ENCODE results near the gene PRKAB1. TPM values are rescaled to one million over a fixed set of nuclear protein-coding genes. Genes with fewer than 3 reads are reported as not detected.

The PRKAB1 gene
- polyA plus RNA-seq, 2 of the 4 experiments (the other 2 are of a cell fraction) = 19.0 to 49.2 TPM

DNA sequence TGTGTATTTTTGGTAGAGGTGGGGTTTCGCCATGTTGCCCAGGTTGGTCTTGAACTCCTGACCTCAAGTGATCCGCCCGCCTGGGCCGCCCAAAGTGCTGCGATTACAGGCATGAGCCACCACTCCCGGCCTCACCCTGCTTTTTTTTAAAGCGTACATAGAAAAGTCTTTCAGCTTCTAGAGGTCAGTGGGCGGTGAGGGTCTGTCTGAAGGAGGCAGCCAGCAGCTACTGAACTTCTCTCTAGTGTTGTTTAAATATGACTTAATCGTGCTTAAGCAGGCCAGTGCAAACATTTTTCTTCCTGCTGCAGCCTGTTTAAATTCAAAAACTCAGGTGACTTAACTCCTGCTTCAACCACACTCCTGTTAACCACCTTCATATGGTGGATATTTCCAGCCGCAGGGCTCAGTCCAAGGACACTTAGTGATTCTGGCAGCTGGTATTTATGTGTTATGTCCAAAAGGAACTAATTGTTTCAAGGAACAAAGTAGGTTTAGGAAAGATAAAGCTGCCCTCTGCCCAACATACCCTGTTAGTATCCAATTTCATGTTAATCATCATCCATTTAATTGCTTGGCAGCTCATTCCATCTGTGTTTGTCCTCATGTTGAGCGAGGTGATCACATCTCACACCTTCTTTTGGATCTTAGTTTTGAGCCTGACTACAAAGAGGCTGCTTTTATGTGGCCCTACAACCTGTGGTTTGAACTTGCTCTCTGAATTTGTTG is 2.0 kb downstream of the PRKAB1 start:
- DNase-seq (ENCODE audit: low read depth in 1 of 2, low spot score in 1 of 2) (no peak), ATAC-seq (no peak), FAIRE-seq (no peak)
- H3K27ac ChIP-seq = no peak overlapping the region
- no peak for TF ChIP-seq HOXB5 (CRISPR knock-in tag; IDR thresholded peaks at IDR 0.05)
- TF ChIP-seq SMC3 (IDR thresholded peaks at IDR 0.05) = no peak
- TF ChIP-seq JUNB (IDR thresholded peaks at IDR 0.05) = no peak
- no peak for TF ChIP-seq BCL3 (IDR thresholded peaks at IDR 0.05)
- TF ChIP-seq KDM1A (IDR thresholded peaks at IDR 0.05; ENCODE audit: low read depth) = no peak
- TF ChIP-seq NR3C1 (IDR thresholded peaks at IDR 0.05) = no peak
- TF ChIP-seq RFX5 (IDR thresholded peaks at IDR 0.05) = no peak
- TF ChIP-seq REST (IDR thresholded peaks at IDR 0.05) = no peak
- TF ChIP-seq ZNF302 (CRISPR knock-in tag; IDR thresholded peaks at IDR 0.05) = no peak
- TF ChIP-seq HMGXB4 (CRISPR knock-in tag; IDR thresholded peaks at IDR 0.05; ENCODE audit: borderline replicate concordance) = no peak
- no peak for TF ChIP-seq EP300 (IDR thresholded peaks at IDR 0.05)
- TF ChIP-seq PHF8 (IDR thresholded peaks at IDR 0.05; ENCODE audit: borderline replicate concordance, low read depth) = no peak
- no peak for TF ChIP-seq CBX8 (IDR thresholded peaks at IDR 0.05)
- TF ChIP-seq GATA3 (IDR thresholded peaks at IDR 0.05; ENCODE audit: borderline replicate concordance) = no peak
- TF ChIP-seq, protein P1, sequence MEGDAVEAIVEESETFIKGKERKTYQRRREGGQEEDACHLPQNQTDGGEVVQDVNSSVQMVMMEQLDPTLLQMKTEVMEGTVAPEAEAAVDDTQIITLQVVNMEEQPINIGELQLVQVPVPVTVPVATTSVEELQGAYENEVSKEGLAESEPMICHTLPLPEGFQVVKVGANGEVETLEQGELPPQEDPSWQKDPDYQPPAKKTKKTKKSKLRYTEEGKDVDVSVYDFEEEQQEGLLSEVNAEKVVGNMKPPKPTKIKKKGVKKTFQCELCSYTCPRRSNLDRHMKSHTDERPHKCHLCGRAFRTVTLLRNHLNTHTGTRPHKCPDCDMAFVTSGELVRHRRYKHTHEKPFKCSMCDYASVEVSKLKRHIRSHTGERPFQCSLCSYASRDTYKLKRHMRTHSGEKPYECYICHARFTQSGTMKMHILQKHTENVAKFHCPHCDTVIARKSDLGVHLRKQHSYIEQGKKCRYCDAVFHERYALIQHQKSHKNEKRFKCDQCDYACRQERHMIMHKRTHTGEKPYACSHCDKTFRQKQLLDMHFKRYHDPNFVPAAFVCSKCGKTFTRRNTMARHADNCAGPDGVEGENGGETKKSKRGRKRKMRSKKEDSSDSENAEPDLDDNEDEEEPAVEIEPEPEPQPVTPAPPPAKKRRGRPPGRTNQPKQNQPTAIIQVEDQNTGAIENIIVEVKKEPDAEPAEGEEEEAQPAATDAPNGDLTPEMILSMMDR (IDR thresholded peaks at IDR 0.05) = no peak
- TF ChIP-seq, protein P2, sequence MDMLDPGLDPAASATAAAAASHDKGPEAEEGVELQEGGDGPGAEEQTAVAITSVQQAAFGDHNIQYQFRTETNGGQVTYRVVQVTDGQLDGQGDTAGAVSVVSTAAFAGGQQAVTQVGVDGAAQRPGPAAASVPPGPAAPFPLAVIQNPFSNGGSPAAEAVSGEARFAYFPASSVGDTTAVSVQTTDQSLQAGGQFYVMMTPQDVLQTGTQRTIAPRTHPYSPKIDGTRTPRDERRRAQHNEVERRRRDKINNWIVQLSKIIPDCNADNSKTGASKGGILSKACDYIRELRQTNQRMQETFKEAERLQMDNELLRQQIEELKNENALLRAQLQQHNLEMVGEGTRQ (IDR thresholded peaks at IDR 0.05) = no peak
- no peak for TF ChIP-seq FOSB (CRISPR knock-in tag; IDR thresholded peaks at IDR 0.05)
- ChIA-PET CTCF (interaction anchor here (1.4 kb wide), 1 partner anchor 11 kb away, joined by 3 read pairs; no protein-coding TSS in a partner anchor), POLR2A (interaction anchor here (0.5 to 0.6 kb wide), 2 partner anchors 7 to 69 kb away, joined by 3 to 7 read pairs; no protein-coding TSS in a partner anchor)
- H3K4me2 ChIP-seq = peak overlapping the region; percentile 82
- H3K4me1 ChIP-seq = peaks cover 20% of the 10 kb centered on the region
- H3K4me3 ChIP-seq = no peak overlapping the region
- H3K9me3 ChIP-seq = no peaks in the 10 kb centered on the region
- WGBS (ENCODE audit: missing lambda C conversion rate) = 79% methylated on average over 11 of the region's 11 CpGs

All from A549 (cell line).